K562 (cell line): ENCODE measurements around the gene MRPS35. TPM values are rescaled to one million over a fixed set of nuclear protein-coding genes. Genes with fewer than 3 reads are reported as not detected.

Source experiments
- BRD9 ChIP-seq: fragments of 450-650 bp; IDR thresholded peaks from 2 replicates; pipeline ENCODE4 v1.6.1; 2018; ENCODE audit warnings: low read depth; ENCODE audit not compliant: partially characterized antibody
- NBN ChIP-seq: fragments of 450-650 bp; IDR thresholded peaks from 2 replicates; pipeline ENCODE4 v1.6.1; 2016; ENCODE audit warnings: low read depth, mild to moderate bottlenecking
- SIN3A ChIP-seq, 2 experiments: fragments of 150-350 bp in 1 of 2; IDR thresholded peaks; 2 replicates each; pipeline ENCODE4 v1.6.1; 2011 to 2016; ENCODE audit warnings: borderline replicate concordance in 2 of 2, low read depth in 2 of 2, low read length in 2 of 2, mild to moderate bottlenecking in 2 of 2, moderate library complexity in 2 of 2; ENCODE audit not compliant: control insufficient read depth in 1 of 2
- YY1 ChIP-seq, 3 experiments: IDR thresholded peaks; 2 replicates each; pipeline ENCODE4 v1.6.1; 2011; ENCODE audit warnings: low read length in 2 of 3, mild to moderate bottlenecking in 2 of 3, moderate library complexity in 2 of 3, borderline replicate concordance in 1 of 3, control low read depth in 1 of 3, low read depth in 1 of 3; ENCODE audit not compliant: insufficient read depth in 3 of 3, insufficient replicate concordance in 2 of 3, control insufficient read depth in 1 of 3, insufficient read length in 1 of 3; ENCODE audit errors: extremely low read depth in 1 of 3
- ZNF175 ChIP-seq: fragments of 200-800 bp; sonication (Bioruptor generic); IDR thresholded peaks from 2 replicates; pipeline ENCODE4 v1.6.1; 2016; ENCODE audit warnings: low read depth, mild to moderate bottlenecking, missing genetic modification characterization, missing compliant biosample characterization
- polyA plus RNA-seq, 8 experiments: library from polyadenylated mRNA; depleted of rRNA in 4 of 8; stranded (reverse) in 5 of 8; unstranded in 3 of 8; fragments of >200 nt; fragmentation: Nextera tagmentation in 2 of 8; fragmentation: Illumina TruSeq in 1 of 8; extraction: Ambion mirVana in 2 of 8; extraction: Trizol in 1 of 8; gene quantifications; 2 replicates each; pipeline versions ENCODE4 v1.2.1 to v1.2.3, GENCODE V29; 2011 to 2014; ENCODE audit warnings: inconsistent platforms in 1 of 8, missing spikeins in 1 of 8
- total RNA-seq, 7 experiments: library from RNA; depleted of rRNA in 6 of 7; stranded (reverse); fragments of >200 nt in 6 of 7; fragmentation: Illumina TruSeq in 2 of 7; extraction: Trizol in 2 of 7; gene quantifications; 2 replicates each; pipeline versions ENCODE4 v1.2.1 to v1.2.3, GENCODE V29; 2011 to 2021; ENCODE audit warnings: low replicate concordance in 1 of 7
- TF ChIP-seq, protein P1 (sequence below): fragments of 450-650 bp; IDR thresholded peaks from 2 replicates; pipeline ENCODE4 v1.6.1; 2016; ENCODE audit warnings: mild to moderate bottlenecking, moderate library complexity

Gene MRPS35
- total and polyA plus RNA-seq, 9 of the 15 experiments (the other 6 are each of a cell fraction or from before 2014, with no cell fraction given), result 79.0 to 183 (median 114) TPM

DNA sequence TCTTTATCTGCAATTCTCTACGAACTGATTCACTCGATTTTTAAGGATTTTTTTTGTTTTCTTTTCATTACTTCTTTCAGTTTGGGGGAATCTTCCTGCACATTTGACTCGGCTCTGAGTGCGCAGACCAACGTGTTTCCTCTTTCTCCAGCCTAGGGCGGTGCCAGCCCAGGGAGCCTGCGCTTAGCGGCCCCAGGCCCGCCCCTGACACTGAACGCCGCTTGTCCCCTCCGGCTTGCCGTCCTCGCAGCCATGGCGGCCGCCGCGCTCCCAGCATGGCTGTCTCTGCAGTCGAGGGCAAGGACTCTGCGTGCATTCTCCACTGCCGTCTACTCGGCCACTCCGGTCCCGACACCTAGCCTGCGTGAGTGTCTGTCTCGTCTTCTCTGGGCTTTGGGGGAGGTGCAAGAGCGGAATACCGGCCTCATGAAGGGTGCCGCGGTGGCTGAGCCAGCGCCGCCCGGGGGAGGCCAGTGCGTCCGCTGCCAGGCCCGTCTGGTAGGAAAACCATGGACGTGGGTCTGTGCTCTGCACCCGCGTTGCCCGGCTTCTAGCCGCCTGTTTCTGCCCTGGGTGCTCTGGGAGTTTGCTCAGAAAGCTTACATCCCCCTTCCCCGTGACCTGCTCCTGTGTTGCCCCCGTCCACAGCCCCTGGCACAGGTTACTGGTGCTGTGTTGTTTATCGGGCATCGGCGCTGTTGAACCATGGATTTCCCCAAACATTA lies at the start of gene MRPS35 (continued):
- TF ChIP-seq BRD9 (peak; percentile 22), ZNF175 (CRISPR knock-in tag) (no peak), NBN (peak; percentile 70; the same call in 1 of the 2 replicates), YY1 (IDR thresholded peaks at IDR 0.05; ENCODE audit: borderline replicate concordance in 1 of 3, control insufficient read depth in 1 of 3, extremely low read depth in 1 of 3, insufficient read depth in 3 of 3, insufficient read length in 1 of 3, insufficient replicate concordance in 2 of 3, low read depth in 1 of 3, low read length in 2 of 3) (peak; percentile 90 to 98 (median 97)), SIN3A (IDR thresholded peaks at IDR 0.05; ENCODE audit: borderline replicate concordance in 2 of 2, control insufficient read depth in 1 of 2, low read depth in 2 of 2, low read length in 2 of 2) (peak; percentile 65 to 69; a peak in 2 of 4 replicates)
- TF ChIP-seq, protein P1, sequence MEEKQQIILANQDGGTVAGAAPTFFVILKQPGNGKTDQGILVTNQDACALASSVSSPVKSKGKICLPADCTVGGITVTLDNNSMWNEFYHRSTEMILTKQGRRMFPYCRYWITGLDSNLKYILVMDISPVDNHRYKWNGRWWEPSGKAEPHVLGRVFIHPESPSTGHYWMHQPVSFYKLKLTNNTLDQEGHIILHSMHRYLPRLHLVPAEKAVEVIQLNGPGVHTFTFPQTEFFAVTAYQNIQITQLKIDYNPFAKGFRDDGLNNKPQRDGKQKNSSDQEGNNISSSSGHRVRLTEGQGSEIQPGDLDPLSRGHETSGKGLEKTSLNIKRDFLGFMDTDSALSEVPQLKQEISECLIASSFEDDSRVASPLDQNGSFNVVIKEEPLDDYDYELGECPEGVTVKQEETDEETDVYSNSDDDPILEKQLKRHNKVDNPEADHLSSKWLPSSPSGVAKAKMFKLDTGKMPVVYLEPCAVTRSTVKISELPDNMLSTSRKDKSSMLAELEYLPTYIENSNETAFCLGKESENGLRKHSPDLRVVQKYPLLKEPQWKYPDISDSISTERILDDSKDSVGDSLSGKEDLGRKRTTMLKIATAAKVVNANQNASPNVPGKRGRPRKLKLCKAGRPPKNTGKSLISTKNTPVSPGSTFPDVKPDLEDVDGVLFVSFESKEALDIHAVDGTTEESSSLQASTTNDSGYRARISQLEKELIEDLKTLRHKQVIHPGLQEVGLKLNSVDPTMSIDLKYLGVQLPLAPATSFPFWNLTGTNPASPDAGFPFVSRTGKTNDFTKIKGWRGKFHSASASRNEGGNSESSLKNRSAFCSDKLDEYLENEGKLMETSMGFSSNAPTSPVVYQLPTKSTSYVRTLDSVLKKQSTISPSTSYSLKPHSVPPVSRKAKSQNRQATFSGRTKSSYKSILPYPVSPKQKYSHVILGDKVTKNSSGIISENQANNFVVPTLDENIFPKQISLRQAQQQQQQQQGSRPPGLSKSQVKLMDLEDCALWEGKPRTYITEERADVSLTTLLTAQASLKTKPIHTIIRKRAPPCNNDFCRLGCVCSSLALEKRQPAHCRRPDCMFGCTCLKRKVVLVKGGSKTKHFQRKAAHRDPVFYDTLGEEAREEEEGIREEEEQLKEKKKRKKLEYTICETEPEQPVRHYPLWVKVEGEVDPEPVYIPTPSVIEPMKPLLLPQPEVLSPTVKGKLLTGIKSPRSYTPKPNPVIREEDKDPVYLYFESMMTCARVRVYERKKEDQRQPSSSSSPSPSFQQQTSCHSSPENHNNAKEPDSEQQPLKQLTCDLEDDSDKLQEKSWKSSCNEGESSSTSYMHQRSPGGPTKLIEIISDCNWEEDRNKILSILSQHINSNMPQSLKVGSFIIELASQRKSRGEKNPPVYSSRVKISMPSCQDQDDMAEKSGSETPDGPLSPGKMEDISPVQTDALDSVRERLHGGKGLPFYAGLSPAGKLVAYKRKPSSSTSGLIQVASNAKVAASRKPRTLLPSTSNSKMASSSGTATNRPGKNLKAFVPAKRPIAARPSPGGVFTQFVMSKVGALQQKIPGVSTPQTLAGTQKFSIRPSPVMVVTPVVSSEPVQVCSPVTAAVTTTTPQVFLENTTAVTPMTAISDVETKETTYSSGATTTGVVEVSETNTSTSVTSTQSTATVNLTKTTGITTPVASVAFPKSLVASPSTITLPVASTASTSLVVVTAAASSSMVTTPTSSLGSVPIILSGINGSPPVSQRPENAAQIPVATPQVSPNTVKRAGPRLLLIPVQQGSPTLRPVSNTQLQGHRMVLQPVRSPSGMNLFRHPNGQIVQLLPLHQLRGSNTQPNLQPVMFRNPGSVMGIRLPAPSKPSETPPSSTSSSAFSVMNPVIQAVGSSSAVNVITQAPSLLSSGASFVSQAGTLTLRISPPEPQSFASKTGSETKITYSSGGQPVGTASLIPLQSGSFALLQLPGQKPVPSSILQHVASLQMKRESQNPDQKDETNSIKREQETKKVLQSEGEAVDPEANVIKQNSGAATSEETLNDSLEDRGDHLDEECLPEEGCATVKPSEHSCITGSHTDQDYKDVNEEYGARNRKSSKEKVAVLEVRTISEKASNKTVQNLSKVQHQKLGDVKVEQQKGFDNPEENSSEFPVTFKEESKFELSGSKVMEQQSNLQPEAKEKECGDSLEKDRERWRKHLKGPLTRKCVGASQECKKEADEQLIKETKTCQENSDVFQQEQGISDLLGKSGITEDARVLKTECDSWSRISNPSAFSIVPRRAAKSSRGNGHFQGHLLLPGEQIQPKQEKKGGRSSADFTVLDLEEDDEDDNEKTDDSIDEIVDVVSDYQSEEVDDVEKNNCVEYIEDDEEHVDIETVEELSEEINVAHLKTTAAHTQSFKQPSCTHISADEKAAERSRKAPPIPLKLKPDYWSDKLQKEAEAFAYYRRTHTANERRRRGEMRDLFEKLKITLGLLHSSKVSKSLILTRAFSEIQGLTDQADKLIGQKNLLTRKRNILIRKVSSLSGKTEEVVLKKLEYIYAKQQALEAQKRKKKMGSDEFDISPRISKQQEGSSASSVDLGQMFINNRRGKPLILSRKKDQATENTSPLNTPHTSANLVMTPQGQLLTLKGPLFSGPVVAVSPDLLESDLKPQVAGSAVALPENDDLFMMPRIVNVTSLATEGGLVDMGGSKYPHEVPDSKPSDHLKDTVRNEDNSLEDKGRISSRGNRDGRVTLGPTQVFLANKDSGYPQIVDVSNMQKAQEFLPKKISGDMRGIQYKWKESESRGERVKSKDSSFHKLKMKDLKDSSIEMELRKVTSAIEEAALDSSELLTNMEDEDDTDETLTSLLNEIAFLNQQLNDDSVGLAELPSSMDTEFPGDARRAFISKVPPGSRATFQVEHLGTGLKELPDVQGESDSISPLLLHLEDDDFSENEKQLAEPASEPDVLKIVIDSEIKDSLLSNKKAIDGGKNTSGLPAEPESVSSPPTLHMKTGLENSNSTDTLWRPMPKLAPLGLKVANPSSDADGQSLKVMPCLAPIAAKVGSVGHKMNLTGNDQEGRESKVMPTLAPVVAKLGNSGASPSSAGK, result peak; percentile 87
